Keratinocyte (primary cell): ENCODE measurements around the gene MOB3B. TPM values are rescaled to one million over a fixed set of nuclear protein-coding genes. Genes with fewer than 3 reads are reported as not detected.
A peak's percentile ranks its signal among the peaks of the same experiment; 100 is the strongest.

Experiments
- DNase-seq: peaks from one replicate; pipeline ENCODE4 v3.0.0-alpha.2; 2011; ENCODE audit warnings: low read depth, missing footprints, low spot score
- FAIRE-seq: peaks from 2 replicates; lab custom pipeline; 2011; peaks lifted over from hg19 to GRCh38; lab: Jason Lieb, UNC
- H2AFZ ChIP-seq: 2 replicates; pipeline ENCODE4 v1.6.0; 2012; ENCODE audit warnings: low read length, control low read depth, inconsistent platforms; ENCODE audit not compliant: control insufficient read depth
- H3K27ac ChIP-seq: 2 replicates; pipeline ENCODE4 v1.5.1; 2011; ENCODE audit warnings: low read length; ENCODE audit not compliant: control insufficient read depth, insufficient read depth
- H3K27me3 ChIP-seq: 3 replicates; pipeline ENCODE4 v1.6.0; 2011; ENCODE audit warnings: low read length; ENCODE audit not compliant: control insufficient read depth, insufficient read depth; ENCODE audit errors: extremely low read depth
- H3K36me3 ChIP-seq, 2 experiments: 2 replicates in 1 of 2; 3 replicates in 1 of 2; pipeline ENCODE4 v1.5.1; 2011; ENCODE audit warnings: low read length in 2 of 2, mild to moderate bottlenecking in 1 of 2; ENCODE audit not compliant: control insufficient read depth in 2 of 2, insufficient read depth in 2 of 2; ENCODE audit errors: extremely low read depth in 1 of 2
- H3K4me1 ChIP-seq: 3 replicates; pipeline ENCODE4 v1.5.1; 2011; ENCODE audit warnings: low read length; ENCODE audit not compliant: control insufficient read depth, insufficient read depth; ENCODE audit errors: extremely low read depth
- H3K4me2 ChIP-seq: 3 replicates; pipeline ENCODE4 v1.6.0; 2011; ENCODE audit warnings: low read depth, low read length; ENCODE audit not compliant: control insufficient read depth, insufficient read depth; ENCODE audit errors: extremely low read depth
- H3K4me3 ChIP-seq, 3 experiments: fragments of 200-600 bp in 1 of 3; sonication (generic) in 1 of 3; 2 replicates in 2 of 3; 3 replicates in 1 of 3; pipeline ENCODE4 v1.5.1; 2011 to 2016; ENCODE audit warnings: low read length in 3 of 3, mild to moderate bottlenecking in 3 of 3, control low read depth in 2 of 3, inconsistent platforms in 1 of 3, low read depth in 1 of 3, mixed read lengths in 1 of 3, mixed run types in 1 of 3, moderate library complexity in 1 of 3; ENCODE audit not compliant: control insufficient read depth in 2 of 3, insufficient read depth in 2 of 3; ENCODE audit errors: extremely low read depth in 1 of 3
- H3K79me2 ChIP-seq: 2 replicates; pipeline ENCODE4 v1.6.0; 2012; ENCODE audit warnings: low read length; ENCODE audit not compliant: control insufficient read depth, insufficient read depth
- H3K9ac ChIP-seq: 3 replicates; pipeline ENCODE4 v1.6.0; 2011; ENCODE audit warnings: low read length; ENCODE audit not compliant: control insufficient read depth, insufficient read depth; ENCODE audit errors: extremely low read depth
- H3K9me1 ChIP-seq: 3 replicates; pipeline ENCODE4 v1.6.0; 2011; ENCODE audit warnings: low read length; ENCODE audit not compliant: control insufficient read depth, insufficient read depth; ENCODE audit errors: extremely low read depth
- H3K9me3 ChIP-seq: 2 replicates; pipeline ENCODE4 v1.5.1; 2012; ENCODE audit warnings: low read depth, low read length; ENCODE audit not compliant: control insufficient read depth
- H4K20me1 ChIP-seq: 3 replicates; pipeline ENCODE4 v1.6.0; 2011; ENCODE audit warnings: low read length; ENCODE audit not compliant: control insufficient read depth, insufficient read depth; ENCODE audit errors: extremely low read depth
- EZH2 ChIP-seq: IDR thresholded peaks from one replicate; pipeline ENCODE4 v1.6.1; 2012; ENCODE audit warnings: inconsistent platforms, mild to moderate bottlenecking, low read length, moderate library complexity
- dilution Hi-C: fragments of 300-500 bp; cut with MboI; formaldehyde crosslinking; loops from one replicate; pipeline ENCODE4 v1.7.0; 2020; ENCODE audit warnings: low sequenced_read_pairs; ENCODE audit not compliant: extremely low pct_ligation_motif_present
- polyA plus RNA-seq, 5 experiments: library from polyadenylated mRNA; depleted of rRNA in 3 of 5; stranded (reverse) in 3 of 5; stranded (forward) in 1 of 5; unstranded in 1 of 5; fragments of >200 nt; gene quantifications; 1 replicate in 1 of 5; 2 replicates in 3 of 5; 3 replicates in 1 of 5; pipeline versions ENCODE4 v1.2.1 to v1.2.3, GENCODE V29; 2011 to 2012; ENCODE audit warnings: missing spikeins in 2 of 5, low read depth in 1 of 5, low replicate concordance in 1 of 5
- TF ChIP-seq, protein P1 (sequence below), 3 experiments: IDR thresholded peaks in 1 of 3; conservative IDR thresholded peaks in 1 of 3; optimal IDR thresholded peaks in 1 of 3; 2 replicates in 2 of 3; 3 replicates in 1 of 3; pipeline versions ENCODE3 to v1.5.1; 2011; ENCODE audit warnings: low read length in 3 of 3, mild to moderate bottlenecking in 3 of 3, moderate library complexity in 2 of 3, control low read depth in 1 of 3, inconsistent platforms in 1 of 3; ENCODE audit not compliant: insufficient read depth in 2 of 3; ENCODE audit errors: extremely low read depth in 1 of 3

The MOB3B gene
- polyA plus RNA-seq, 1 donor (not counting 4 experiments of a cell fraction or from before 2014, with no cell fraction given), result 35.3 TPM

DNA sequence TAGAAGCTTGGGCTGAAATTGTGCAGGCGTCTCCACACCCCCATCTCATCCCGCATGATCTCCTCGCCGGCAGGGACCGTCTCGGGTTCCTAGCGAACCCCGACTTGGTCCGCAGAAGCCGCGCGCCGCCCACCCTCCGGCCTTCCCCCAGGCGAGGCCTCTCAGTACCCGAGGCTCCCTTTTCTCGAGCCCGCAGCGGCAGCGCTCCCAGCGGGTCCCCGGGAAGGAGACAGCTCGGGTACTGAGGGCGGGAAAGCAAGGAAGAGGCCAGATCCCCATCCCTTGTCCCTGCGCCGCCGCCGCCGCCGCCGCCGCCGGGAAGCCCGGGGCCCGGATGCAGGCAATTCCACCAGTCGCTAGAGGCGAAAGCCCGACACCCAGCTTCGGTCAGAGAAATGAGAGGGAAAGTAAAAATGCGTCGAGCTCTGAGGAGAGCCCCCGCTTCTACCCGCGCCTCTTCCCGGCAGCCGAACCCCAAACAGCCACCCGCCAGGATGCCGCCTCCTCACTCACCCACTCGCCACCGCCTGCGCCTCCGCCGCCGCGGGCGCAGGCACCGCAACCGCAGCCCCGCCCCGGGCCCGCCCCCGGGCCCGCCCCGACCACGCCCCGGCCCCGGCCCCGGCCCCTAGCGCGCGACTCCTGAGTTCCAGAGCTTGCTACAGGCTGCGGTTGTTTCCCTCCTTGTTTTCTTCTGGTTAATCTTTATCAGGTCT, 43.5 kb upstream of the MOB3B start, which contains the start of gene C9orf72:
TSS of gene C9orf72 (minus strand) at position 564 of the 716 bp plus-strand sequence. CDS start 6,361 bp downstream, outside the sequence.
- Histone ChIP-seq H3K9me1 (no peaks in the 10 kb centered on the region), H3K27ac (peak within 1 kb of the TSS; percentile 83), H3K27me3 (no peaks in the 10 kb centered on the region), H4K20me1 (no peaks in the 10 kb centered on the region), H3K4me1 (peaks cover 9% of the 10 kb centered on the region), H3K36me3 (no peaks in the 10 kb centered on the region), H3K9ac (peak within 1 kb of the TSS; percentile 71), H3K4me3 (peak within 1 kb of the TSS; percentile 67 to 90 (median 81)), H3K79me2 (peaks cover 2% of the 10 kb centered on the region), H3K4me2 (peak within 1 kb of the TSS; percentile 97), H2AFZ (peak within 1 kb of the TSS; percentile 94), H3K9me3 (no peaks in the 10 kb centered on the region)
- TF ChIP-seq, protein P1, sequence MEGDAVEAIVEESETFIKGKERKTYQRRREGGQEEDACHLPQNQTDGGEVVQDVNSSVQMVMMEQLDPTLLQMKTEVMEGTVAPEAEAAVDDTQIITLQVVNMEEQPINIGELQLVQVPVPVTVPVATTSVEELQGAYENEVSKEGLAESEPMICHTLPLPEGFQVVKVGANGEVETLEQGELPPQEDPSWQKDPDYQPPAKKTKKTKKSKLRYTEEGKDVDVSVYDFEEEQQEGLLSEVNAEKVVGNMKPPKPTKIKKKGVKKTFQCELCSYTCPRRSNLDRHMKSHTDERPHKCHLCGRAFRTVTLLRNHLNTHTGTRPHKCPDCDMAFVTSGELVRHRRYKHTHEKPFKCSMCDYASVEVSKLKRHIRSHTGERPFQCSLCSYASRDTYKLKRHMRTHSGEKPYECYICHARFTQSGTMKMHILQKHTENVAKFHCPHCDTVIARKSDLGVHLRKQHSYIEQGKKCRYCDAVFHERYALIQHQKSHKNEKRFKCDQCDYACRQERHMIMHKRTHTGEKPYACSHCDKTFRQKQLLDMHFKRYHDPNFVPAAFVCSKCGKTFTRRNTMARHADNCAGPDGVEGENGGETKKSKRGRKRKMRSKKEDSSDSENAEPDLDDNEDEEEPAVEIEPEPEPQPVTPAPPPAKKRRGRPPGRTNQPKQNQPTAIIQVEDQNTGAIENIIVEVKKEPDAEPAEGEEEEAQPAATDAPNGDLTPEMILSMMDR (optimal IDR thresholded peaks at IDR 0.05 in 1 of 3, IDR thresholded peaks at IDR 0.05 in 1 of 3, conservative IDR thresholded peaks at IDR 0.05 in 1 of 3; ENCODE audit: extremely low read depth in 1 of 3, insufficient read depth in 2 of 3, low read length in 3 of 3), result no peak
- TF ChIP-seq EZH2, result no peak
- dilution Hi-C loops, result no loop called here
- DNase-seq, result no peak
- FAIRE-seq, result no peak

DNA sequence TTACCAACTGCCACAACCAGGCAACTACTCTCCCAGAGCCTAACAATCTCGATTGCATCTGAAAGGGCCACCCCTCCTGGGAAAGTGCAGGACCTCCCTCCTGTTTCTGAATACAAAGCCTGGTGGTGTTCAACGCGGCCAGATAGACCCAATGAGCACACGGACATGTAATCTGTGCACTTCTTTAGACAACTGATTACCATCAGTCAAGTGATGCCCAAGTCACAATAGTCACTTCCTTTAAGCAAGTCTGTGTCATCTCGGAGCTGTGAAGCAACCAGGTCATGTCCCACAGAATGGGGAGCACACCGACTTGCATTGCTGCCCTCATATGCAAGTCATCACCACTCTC, 42.9 kb upstream of the MOB3B start:
- dilution Hi-C loops, result no loop called here
- peaks cover 9% of the 10 kb centered on the region for H3K4me1 ChIP-seq
- no peaks in the 10 kb centered on the region for H4K20me1 ChIP-seq
- H3K4me2 ChIP-seq, result peak overlapping the region; percentile 92
- no peaks in the 10 kb centered on the region for H3K36me3 ChIP-seq
- no peaks in the 10 kb centered on the region for H3K9me1 ChIP-seq
- H3K9ac ChIP-seq, result peak overlapping the region; percentile 71
- FAIRE-seq, result peak; percentile 17
- TF ChIP-seq EZH2, result no peak
- TF ChIP-seq, protein P1 (optimal IDR thresholded peaks at IDR 0.05 in 1 of 3, IDR thresholded peaks at IDR 0.05 in 1 of 3, conservative IDR thresholded peaks at IDR 0.05 in 1 of 3; ENCODE audit: extremely low read depth in 1 of 3, insufficient read depth in 2 of 3, low read length in 3 of 3), result no peak
- H3K27me3 ChIP-seq, result no peaks in the 10 kb centered on the region
- H3K27ac ChIP-seq, result peak overlapping the region; percentile 69
- peak; percentile 49 for DNase-seq
- H3K4me3 ChIP-seq, result peak overlapping the region; percentile 33 to 69 (median 67)
- H3K9me3 ChIP-seq, result no peaks in the 10 kb centered on the region
- peak overlapping the region; percentile 51 for H2AFZ ChIP-seq
- H3K79me2 ChIP-seq, result peaks cover 2% of the 10 kb centered on the region
